ENCODE results near the gene CDC45. TPM values are rescaled to one million over a fixed set of nuclear protein-coding genes. Genes with fewer than 3 reads are reported as not detected.

CDC45 gene
- total and polyA plus RNA-seq, 2 of the 13 experiments (the other 11 are each of a cell fraction or from before 2014, with no cell fraction given), result 14.4 to 36.3 TPM

DNA sequence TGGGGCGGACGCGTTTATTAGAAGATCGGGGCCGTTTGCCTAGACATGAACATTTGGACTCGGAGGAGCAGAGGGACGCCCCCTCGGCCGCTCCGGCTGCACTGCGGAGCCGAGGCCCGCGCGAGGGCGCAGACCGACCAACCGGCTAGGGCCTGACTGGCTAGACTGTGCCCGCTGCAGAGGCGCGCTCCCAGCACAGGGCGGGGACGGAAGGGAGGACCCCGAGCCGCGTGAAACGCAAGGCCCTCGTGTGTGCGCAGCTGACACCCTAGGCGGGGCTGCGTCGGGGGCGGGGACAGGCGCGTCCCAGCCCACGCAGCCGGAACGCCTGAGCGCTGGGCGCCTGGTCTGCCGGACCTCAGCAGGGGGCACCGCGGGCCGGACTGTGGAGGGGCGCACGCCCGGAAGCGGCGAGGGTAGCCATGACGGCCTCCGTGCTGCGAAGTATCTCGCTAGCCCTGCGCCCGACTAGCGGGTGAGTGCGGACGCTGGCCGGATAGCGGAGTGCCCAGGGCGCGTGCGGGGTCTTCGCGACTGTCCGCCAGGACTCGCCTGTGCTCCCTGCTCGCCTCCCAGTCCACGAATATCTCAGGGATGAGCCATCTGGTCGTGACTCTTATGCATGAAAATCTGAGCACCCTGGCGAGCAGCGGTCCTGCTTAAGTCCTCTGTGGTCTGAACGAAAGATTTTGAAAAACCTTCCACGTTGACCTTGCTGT is 47.4 kb upstream of the CDC45 start, which contains the start of gene MRPL40 (continued):
- TF ChIP-seq BRD4 (CRISPR knock-in tag; IDR thresholded peaks at IDR 0.05) (peak; percentile 98; the same call in 1 of the 2 replicates), ZNF670 (CRISPR knock-in tag; IDR thresholded peaks at IDR 0.05; ENCODE audit: borderline replicate concordance) (peak; percentile 94), HNRNPH1 (optimal IDR thresholded peaks at IDR 0.05; ENCODE audit: low read depth, low read length) (no peak), ZNF24 (IDR thresholded peaks at IDR 0.05) (peak; percentile 82; the same call in 1 of the 2 replicates), ZBTB1 (CRISPR knock-in tag; IDR thresholded peaks at IDR 0.05; ENCODE audit: borderline replicate concordance) (peak; percentile 77; the same call in 1 of the 2 replicates), ERF (CRISPR knock-in tag; IDR thresholded peaks at IDR 0.05) (peak; percentile 99), MATR3 (CRISPR knock-in tag; IDR thresholded peaks at IDR 0.05) (no peak), ZNF703 (CRISPR knock-in tag; IDR thresholded peaks at IDR 0.05; ENCODE audit: borderline replicate concordance) (peak; percentile 84; the same call in 1 of the 2 replicates), NBN (conservative IDR thresholded peaks at IDR 0.05) (no peak), REXO4 (CRISPR knock-in tag; IDR thresholded peaks at IDR 0.05; ENCODE audit: borderline replicate concordance) (no peak), RAD21 (CRISPR knock-in tag; IDR thresholded peaks at IDR 0.05) (peak; percentile 69), SMARCC2 (IDR thresholded peaks at IDR 0.05) (no peak), ZNF10 (CRISPR knock-in tag; IDR thresholded peaks at IDR 0.05; ENCODE audit: borderline replicate concordance, low read depth) (no peak), CHD2 (IDR thresholded peaks at IDR 0.05; ENCODE audit: low read depth, low read length) (no peak), MIER2 (CRISPR knock-in tag; IDR thresholded peaks at IDR 0.05) (peak; percentile 82; the same call in 1 of the 2 replicates)
- TF ChIP-seq, protein P1, sequence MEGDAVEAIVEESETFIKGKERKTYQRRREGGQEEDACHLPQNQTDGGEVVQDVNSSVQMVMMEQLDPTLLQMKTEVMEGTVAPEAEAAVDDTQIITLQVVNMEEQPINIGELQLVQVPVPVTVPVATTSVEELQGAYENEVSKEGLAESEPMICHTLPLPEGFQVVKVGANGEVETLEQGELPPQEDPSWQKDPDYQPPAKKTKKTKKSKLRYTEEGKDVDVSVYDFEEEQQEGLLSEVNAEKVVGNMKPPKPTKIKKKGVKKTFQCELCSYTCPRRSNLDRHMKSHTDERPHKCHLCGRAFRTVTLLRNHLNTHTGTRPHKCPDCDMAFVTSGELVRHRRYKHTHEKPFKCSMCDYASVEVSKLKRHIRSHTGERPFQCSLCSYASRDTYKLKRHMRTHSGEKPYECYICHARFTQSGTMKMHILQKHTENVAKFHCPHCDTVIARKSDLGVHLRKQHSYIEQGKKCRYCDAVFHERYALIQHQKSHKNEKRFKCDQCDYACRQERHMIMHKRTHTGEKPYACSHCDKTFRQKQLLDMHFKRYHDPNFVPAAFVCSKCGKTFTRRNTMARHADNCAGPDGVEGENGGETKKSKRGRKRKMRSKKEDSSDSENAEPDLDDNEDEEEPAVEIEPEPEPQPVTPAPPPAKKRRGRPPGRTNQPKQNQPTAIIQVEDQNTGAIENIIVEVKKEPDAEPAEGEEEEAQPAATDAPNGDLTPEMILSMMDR (CRISPR knock-in tag; IDR thresholded peaks at IDR 0.05), result peak; percentile 49
- TF ChIP-seq, protein P2, sequence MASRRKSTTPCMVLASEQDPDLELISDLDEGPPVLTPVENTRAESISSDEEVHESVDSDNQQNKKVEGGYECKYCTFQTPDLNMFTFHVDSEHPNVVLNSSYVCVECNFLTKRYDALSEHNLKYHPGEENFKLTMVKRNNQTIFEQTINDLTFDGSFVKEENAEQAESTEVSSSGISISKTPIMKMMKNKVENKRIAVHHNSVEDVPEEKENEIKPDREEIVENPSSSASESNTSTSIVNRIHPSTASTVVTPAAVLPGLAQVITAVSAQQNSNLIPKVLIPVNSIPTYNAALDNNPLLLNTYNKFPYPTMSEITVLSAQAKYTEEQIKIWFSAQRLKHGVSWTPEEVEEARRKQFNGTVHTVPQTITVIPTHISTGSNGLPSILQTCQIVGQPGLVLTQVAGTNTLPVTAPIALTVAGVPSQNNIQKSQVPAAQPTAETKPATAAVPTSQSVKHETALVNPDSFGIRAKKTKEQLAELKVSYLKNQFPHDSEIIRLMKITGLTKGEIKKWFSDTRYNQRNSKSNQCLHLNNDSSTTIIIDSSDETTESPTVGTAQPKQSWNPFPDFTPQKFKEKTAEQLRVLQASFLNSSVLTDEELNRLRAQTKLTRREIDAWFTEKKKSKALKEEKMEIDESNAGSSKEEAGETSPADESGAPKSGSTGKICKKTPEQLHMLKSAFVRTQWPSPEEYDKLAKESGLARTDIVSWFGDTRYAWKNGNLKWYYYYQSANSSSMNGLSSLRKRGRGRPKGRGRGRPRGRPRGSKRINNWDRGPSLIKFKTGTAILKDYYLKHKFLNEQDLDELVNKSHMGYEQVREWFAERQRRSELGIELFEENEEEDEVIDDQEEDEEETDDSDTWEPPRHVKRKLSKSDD (CRISPR knock-in tag; IDR thresholded peaks at IDR 0.05; ENCODE audit: low read depth), result peak; percentile 97
- TF ChIP-seq, protein P3, sequence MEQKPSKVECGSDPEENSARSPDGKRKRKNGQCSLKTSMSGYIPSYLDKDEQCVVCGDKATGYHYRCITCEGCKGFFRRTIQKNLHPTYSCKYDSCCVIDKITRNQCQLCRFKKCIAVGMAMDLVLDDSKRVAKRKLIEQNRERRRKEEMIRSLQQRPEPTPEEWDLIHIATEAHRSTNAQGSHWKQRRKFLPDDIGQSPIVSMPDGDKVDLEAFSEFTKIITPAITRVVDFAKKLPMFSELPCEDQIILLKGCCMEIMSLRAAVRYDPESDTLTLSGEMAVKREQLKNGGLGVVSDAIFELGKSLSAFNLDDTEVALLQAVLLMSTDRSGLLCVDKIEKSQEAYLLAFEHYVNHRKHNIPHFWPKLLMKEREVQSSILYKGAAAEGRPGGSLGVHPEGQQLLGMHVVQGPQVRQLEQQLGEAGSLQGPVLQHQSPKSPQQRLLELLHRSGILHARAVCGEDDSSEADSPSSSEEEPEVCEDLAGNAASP (CRISPR knock-in tag; IDR thresholded peaks at IDR 0.05; ENCODE audit: borderline replicate concordance), result no peak; the same call in none of the 2 replicates
- TF ChIP-seq, protein P4, sequence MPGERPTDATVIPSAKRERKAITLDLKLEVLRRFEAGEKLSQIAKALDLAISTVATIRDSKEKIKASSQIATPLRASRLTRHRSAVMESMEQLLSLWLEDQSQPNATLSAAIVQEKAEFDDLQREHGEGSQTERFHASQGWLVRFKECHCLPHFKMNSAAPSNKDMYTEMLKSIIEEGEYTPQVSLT (CRISPR knock-in tag; IDR thresholded peaks at IDR 0.05; ENCODE audit: borderline replicate concordance, low read depth), result no peak
- TF ChIP-seq, protein P5, sequence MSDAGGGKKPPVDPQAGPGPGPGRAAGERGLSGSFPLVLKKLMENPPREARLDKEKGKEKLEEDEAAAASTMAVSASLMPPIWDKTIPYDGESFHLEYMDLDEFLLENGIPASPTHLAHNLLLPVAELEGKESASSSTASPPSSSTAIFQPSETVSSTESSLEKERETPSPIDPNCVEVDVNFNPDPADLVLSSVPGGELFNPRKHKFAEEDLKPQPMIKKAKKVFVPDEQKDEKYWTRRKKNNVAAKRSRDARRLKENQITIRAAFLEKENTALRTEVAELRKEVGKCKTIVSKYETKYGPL (CRISPR knock-in tag; IDR thresholded peaks at IDR 0.05), result peak; percentile 62; the same call in 1 of the 2 replicates
- TF ChIP-seq, protein P6, sequence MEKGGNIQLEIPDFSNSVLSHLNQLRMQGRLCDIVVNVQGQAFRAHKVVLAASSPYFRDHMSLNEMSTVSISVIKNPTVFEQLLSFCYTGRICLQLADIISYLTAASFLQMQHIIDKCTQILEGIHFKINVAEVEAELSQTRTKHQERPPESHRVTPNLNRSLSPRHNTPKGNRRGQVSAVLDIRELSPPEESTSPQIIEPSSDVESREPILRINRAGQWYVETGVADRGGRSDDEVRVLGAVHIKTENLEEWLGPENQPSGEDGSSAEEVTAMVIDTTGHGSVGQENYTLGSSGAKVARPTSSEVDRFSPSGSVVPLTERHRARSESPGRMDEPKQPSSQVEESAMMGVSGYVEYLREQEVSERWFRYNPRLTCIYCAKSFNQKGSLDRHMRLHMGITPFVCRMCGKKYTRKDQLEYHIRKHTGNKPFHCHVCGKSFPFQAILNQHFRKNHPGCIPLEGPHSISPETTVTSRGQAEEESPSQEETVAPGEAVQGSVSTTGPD (CRISPR knock-in tag; IDR thresholded peaks at IDR 0.05), result no peak

All from HepG2 (cell line).